ENCODE results near the gene AP5M1. TPM values are rescaled to one million over a fixed set of nuclear protein-coding genes. Genes with fewer than 3 reads are reported as not detected.
"Not testable (repeated sequence)": the region's sequence is repeated elsewhere in the genome, so short reads cannot be mapped to it uniquely, and the experiment has no call there.

The AP5M1 gene
- total RNA-seq, 4 donors from 2014 or later: 37.8 to 51.8 (median 44.6) TPM

DNA sequence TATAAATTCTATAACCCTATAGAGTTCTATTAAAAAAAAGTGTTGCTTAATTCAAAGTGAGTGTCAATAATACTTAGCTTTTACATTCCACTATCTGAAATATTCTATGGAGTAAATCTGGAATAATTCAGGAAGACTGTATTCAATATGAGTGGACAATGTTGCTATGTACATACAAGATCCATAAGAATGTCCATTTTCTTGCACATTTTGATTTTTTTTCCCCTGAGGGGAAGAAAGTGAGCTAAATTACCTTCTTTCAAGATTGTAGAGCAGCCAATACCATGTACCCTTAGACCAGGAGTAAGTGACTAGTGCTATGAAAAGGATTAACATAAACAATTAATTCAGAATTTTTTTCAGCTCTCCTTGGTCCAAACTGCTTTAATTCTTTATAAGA lies 25.5 kb upstream of the AP5M1 start:
- Histone ChIP-seq H3K36me3 (no peaks in the 10 kb centered on the region), H3K27me3 (no peaks in the 10 kb centered on the region), H3K4me3 (replicated peaks in 1 of 3) (no peak overlapping the region), H3K9me3 (no peaks in the 10 kb centered on the region), H3K27ac (no peak overlapping the region), H3K4me1 (peaks cover 0 to 15% of the 10 kb centered on the region in 2 donors)
- TF ChIP-seq POLR2A (IDR thresholded peaks at IDR 0.05): no peak
- TF ChIP-seq, protein P1, sequence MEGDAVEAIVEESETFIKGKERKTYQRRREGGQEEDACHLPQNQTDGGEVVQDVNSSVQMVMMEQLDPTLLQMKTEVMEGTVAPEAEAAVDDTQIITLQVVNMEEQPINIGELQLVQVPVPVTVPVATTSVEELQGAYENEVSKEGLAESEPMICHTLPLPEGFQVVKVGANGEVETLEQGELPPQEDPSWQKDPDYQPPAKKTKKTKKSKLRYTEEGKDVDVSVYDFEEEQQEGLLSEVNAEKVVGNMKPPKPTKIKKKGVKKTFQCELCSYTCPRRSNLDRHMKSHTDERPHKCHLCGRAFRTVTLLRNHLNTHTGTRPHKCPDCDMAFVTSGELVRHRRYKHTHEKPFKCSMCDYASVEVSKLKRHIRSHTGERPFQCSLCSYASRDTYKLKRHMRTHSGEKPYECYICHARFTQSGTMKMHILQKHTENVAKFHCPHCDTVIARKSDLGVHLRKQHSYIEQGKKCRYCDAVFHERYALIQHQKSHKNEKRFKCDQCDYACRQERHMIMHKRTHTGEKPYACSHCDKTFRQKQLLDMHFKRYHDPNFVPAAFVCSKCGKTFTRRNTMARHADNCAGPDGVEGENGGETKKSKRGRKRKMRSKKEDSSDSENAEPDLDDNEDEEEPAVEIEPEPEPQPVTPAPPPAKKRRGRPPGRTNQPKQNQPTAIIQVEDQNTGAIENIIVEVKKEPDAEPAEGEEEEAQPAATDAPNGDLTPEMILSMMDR (IDR thresholded peaks at IDR 0.05): no peak
- intact Hi-C loops (cut with DNase I): no loop called here
- DNase-seq: no peak

DNA sequence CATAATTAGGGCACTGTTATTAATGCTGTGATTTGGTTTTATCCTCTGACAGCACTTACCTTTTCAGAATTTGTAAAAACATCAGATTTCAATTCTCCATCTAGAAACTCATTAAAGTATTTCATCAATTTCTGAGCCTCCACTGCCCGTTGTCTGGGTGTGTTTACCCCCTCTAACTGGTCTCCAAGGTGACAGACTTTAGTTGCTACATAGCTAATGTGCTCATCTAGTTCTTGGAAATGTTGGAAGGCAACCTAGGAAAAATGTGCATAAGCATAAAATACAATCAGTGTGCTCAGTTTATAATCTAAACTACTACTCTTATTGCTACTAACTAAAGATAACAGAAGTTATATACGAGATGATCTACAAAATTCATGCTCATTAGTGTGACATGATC lies 24.7 kb upstream of the AP5M1 start:
- WGBS, 2 donors: 48 to 64% methylated on average over 2 of the region's 2 CpGs
- intact Hi-C loops (cut with DNase I): no loop called here
- TF ChIP-seq, protein P1 (IDR thresholded peaks at IDR 0.05): no peak
- TF ChIP-seq POLR2A (IDR thresholded peaks at IDR 0.05): no peak
- Histone ChIP-seq H3K36me3 (no peaks in the 10 kb centered on the region), H3K27ac (no peak overlapping the region), H3K9me3 (no peaks in the 10 kb centered on the region), H3K27me3 (no peaks in the 10 kb centered on the region), H3K4me1 (peaks cover 0 to 15% of the 10 kb centered on the region in 2 donors), H3K4me3 (replicated peaks in 1 of 3) (no peak overlapping the region)
- no peak for DNase-seq

DNA sequence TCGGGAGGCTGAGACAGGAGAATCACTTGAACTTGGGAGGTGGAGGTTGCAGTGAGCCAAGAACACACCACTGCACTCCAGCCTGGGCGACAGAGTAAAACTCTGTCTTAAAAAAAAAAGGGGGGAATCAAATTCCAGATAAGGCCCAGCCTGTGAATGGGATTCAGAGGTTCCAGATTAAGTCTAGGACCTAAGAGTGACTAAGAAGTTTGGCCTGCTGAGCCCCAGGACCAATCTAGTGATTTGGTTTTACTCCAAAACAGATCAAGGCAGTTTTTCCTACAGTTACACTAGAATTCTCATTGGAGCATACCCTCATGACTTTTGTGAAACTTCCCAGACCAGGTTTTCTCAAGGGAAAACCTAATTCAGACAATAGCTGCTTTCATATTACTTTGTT lies 22.8 kb upstream of the AP5M1 start:
- no peaks in the 10 kb centered on the region for H3K36me3 ChIP-seq
- H3K27ac ChIP-seq: peak overlapping the region; percentile 24 to 54 (median 42)
- peaks cover 0 to 19% of the 10 kb centered on the region in 2 donors for H3K4me1 ChIP-seq
- DNase-seq: peak; percentile 9 to 20
- no peak overlapping the region for H3K4me3 ChIP-seq (replicated peaks in 1 of 3)
- intact Hi-C loops (cut with DNase I): no loop called here
- no peak for TF ChIP-seq POLR2A (IDR thresholded peaks at IDR 0.05)
- TF ChIP-seq, protein P1 (IDR thresholded peaks at IDR 0.05): no peak
- H3K9me3 ChIP-seq: no peaks in the 10 kb centered on the region
- WGBS, 2 donors: 75 to 79% methylated on average over 2 of the region's 2 CpGs
- no peaks in the 10 kb centered on the region for H3K27me3 ChIP-seq

DNA sequence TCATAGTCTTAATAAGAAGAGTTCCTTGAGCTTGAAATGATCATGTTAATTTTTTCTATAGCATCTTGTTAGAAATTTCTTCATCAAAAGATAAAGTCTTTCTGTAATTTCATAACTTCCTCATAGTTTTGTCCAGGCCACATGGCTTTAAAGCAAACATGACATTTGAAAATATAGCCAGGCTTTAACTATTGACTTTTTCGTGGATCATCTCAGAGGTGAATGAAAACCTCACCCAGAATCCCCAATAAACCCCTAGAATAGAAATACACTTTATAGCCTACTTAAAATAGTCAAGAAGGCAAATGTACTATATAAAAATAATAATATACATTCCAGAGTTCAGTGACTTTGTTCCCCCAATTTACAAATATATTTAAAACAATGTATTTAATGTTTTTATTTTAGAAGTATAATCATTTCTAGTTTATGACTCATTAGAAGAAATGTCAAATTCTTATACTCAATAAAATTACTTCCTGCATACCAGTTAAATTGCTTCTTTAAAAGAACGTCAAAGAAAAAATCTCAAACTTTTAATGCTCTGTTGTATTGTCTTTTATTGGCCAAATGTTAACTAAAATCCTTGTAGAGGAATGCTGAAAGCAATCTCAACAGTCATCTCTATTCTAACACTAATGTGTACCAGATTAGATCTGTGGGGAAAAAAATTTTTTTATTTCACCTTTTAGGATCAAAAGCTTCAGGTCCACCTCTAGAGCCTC lies 21.7 kb upstream of the AP5M1 start:
- TF ChIP-seq POLR2A (IDR thresholded peaks at IDR 0.05): no peak
- TF ChIP-seq, protein P1 (IDR thresholded peaks at IDR 0.05): no peak
- no peaks in the 10 kb centered on the region for H3K9me3 ChIP-seq
- H3K4me3 ChIP-seq (replicated peaks in 1 of 3): no peak overlapping the region
- H3K4me1 ChIP-seq: peaks cover 9 to 24% of the 10 kb centered on the region in 2 donors
- no peaks in the 10 kb centered on the region for H3K36me3 ChIP-seq
- intact Hi-C loops (cut with DNase I): no loop called here
- no peak for DNase-seq
- no peaks in the 10 kb centered on the region for H3K27me3 ChIP-seq
- WGBS, 2 donors: 82 to 84% methylated on average over 2 of the region's 2 CpGs
- peak overlapping the region in 2 of 3 donors; percentile 15 to 42 for H3K27ac ChIP-seq

DNA sequence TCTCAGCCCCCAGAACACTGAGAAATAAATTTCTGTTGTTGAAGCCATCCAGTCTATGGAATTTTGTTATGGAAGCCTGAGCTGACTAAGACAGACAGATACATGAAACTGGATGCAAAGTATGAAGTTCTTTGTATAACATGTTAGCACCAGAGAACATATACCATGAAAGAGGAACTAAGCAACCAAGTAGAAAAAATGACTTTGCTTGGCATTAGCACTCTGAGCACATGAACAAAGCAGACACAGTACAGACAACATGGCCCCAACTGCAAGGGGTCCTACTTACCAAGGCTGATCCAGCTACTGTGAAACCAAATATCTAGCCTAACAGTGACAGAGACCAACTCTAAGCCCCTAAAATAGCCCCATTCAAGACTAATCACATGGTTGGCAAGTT lies 13.9 kb upstream of the AP5M1 start:
- intact Hi-C loops (cut with DNase I): no loop called here
- no peaks in the 10 kb centered on the region for H3K27me3 ChIP-seq
- peaks cover 9% of the 10 kb centered on the region in 2 donors for H3K4me1 ChIP-seq
- TF ChIP-seq POLR2A (IDR thresholded peaks at IDR 0.05): no peak
- TF ChIP-seq, protein P1 (IDR thresholded peaks at IDR 0.05): no peak
- H3K9me3 ChIP-seq: no peaks in the 10 kb centered on the region
- no peak overlapping the region for H3K4me3 ChIP-seq (replicated peaks in 1 of 3)
- no peaks in the 10 kb centered on the region for H3K36me3 ChIP-seq
- no peak for DNase-seq
- no peak overlapping the region for H3K27ac ChIP-seq

DNA sequence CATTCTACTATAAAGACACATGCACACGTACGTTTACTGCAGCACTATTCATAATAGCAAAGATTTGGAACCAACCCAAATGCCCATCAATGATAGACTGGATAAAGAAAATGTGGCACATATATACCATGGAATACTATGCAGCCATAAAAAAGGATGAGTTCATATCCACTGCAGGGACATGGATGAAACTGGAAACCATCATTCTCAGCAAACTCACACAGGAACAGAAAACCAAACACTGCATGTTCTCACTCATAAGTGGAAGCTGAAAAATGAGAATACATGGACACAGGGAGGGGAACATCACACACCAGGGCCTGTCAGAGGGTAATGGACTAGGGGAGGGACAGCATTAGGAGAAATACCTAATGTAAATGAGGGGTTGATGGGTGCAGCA lies 10.6 kb upstream of the AP5M1 start:
- intact Hi-C loops (cut with DNase I); H3K27me3 ChIP-seq; H3K4me3 ChIP-seq (replicated peaks in 1 of 3); H3K36me3 ChIP-seq; H3K27ac ChIP-seq; DNase-seq; H3K4me1 ChIP-seq; H3K9me3 ChIP-seq: not testable (repeated sequence)
- 95 to 97% methylated on average over 2 of the region's 2 CpGs for WGBS, 2 donors
